IPS-15b (cell line): ENCODE results near the gene ZKSCAN3.
"Not testable (repeated sequence)": the region's sequence is repeated elsewhere in the genome, so short reads cannot be mapped to it uniquely, and the experiment has no call there.

Experiments used
- H3K27me3 ChIP-seq: one replicate; pipeline ENCODE4 v1.6.1; 2013; ENCODE audit warnings: low read length; ENCODE audit not compliant: control insufficient read depth, insufficient read depth
- H3K36me3 ChIP-seq: one replicate; pipeline ENCODE4 v1.6.1; 2013; ENCODE audit warnings: low read length; ENCODE audit not compliant: control insufficient read depth, insufficient read depth
- H3K4me1 ChIP-seq: one replicate; pipeline ENCODE4 v1.6.1; 2013; ENCODE audit warnings: mild to moderate bottlenecking, low read length; ENCODE audit not compliant: control insufficient read depth, insufficient read depth
- H3K4me3 ChIP-seq: one replicate; pipeline ENCODE4 v1.5.1; 2013; ENCODE audit warnings: low read depth, low read length
- H3K9ac ChIP-seq: one replicate; pipeline ENCODE4 v1.6.1; 2013; ENCODE audit warnings: low read depth, mild to moderate bottlenecking, low read length
- H3K9me3 ChIP-seq: one replicate; pipeline ENCODE4 v1.6.1; 2013; ENCODE audit warnings: mild to moderate bottlenecking, low read length; ENCODE audit not compliant: control insufficient read depth, insufficient read depth

Gene ZKSCAN3

GRCh38 chr6:28384143-28384533 lies 34.4 kb downstream of the ZKSCAN3 start:
- Histone ChIP-seq H3K27me3 (no peaks in the 10 kb centered on the region), H3K4me3 (peak overlapping the region; percentile 34), H3K36me3 (no peaks in the 10 kb centered on the region), H3K9ac (no peak overlapping the region), H3K4me1 (peaks cover 4% of the 10 kb centered on the region), H3K9me3 (no peaks in the 10 kb centered on the region)

- Histone ChIP-seq H3K27me3 (no peaks in the 10 kb centered on the region), H3K4me1 (no peaks in the 10 kb centered on the region), H3K9ac (no peak overlapping the region), H3K4me3 (no peak overlapping the region), H3K9me3 (no peaks in the 10 kb centered on the region), H3K36me3 (no peaks in the 10 kb centered on the region)
Observed at GRCh38 chr6:28390688-28391087, 40.9 kb downstream of the ZKSCAN3 start.

- Histone ChIP-seq H3K36me3 (no peaks in the 10 kb centered on the region), H3K27me3 (no peaks in the 10 kb centered on the region), H3K9ac (no peak overlapping the region), H3K4me3 (no peak overlapping the region), H3K9me3 (no peaks in the 10 kb centered on the region), H3K4me1 (no peaks in the 10 kb centered on the region)
Observed at GRCh38 chr6:28393912-28394662, 44.3 kb downstream of the ZKSCAN3 start.

GRCh38 chr6:28395918-28396317 lies 46.2 kb downstream of the ZKSCAN3 start:
- no peaks in the 10 kb centered on the region for H3K36me3 ChIP-seq
- H3K4me3 ChIP-seq: no peak overlapping the region
- H3K4me1 ChIP-seq: peaks cover 2% of the 10 kb centered on the region
- H3K9ac ChIP-seq: no peak overlapping the region
- H3K9me3 ChIP-seq: no peaks in the 10 kb centered on the region
- H3K27me3 ChIP-seq: peaks cover 8% of the 10 kb centered on the region

GRCh38 chr6:28399350-28400121 lies 49.8 kb downstream of the ZKSCAN3 start, which contains the start of gene ZSCAN12:
Gene ZSCAN12, minus strand, starts transcription at chr6:28399747. Its CDS starts 1,342 bp downstream, at chr6:28398405.
- H3K4me1 ChIP-seq: peaks cover 2% of the 10 kb centered on the region
- peak within 1 kb of the TSS; percentile 84 for H3K9ac ChIP-seq
- peak within 1 kb of the TSS; percentile 92 for H3K4me3 ChIP-seq
- no peaks in the 10 kb centered on the region for H3K36me3 ChIP-seq
- H3K9me3 ChIP-seq: no peaks in the 10 kb centered on the region
- peaks cover 32% of the 10 kb centered on the region for H3K27me3 ChIP-seq

GRCh38 chr6:28400122-28400451 lies 50.3 kb downstream of the ZKSCAN3 start:
- peaks cover 2% of the 10 kb centered on the region for H3K4me1 ChIP-seq
- H3K4me3 ChIP-seq: peak overlapping the region; percentile 92
- H3K9ac ChIP-seq: peak overlapping the region; percentile 79

GRCh38 chr6:28401172-28401571 lies 51.4 kb downstream of the ZKSCAN3 start:
- Histone ChIP-seq H3K9me3 (no peaks in the 10 kb centered on the region), H3K27me3 (peaks cover 32% of the 10 kb centered on the region), H3K4me3 (no peak overlapping the region), H3K9ac (no peak overlapping the region), H3K36me3 (no peaks in the 10 kb centered on the region), H3K4me1 (peaks cover 2% of the 10 kb centered on the region)

More at GRCh38 chr6:28400122-28400451, 50.3 kb downstream of the ZKSCAN3 start:
- no peaks in the 10 kb centered on the region for H3K36me3 ChIP-seq
- peaks cover 32% of the 10 kb centered on the region for H3K27me3 ChIP-seq
- no peaks in the 10 kb centered on the region for H3K9me3 ChIP-seq

GRCh38 chr6:28402197-28402596 lies 52.5 kb downstream of the ZKSCAN3 start:
- no peak overlapping the region for H3K4me3 ChIP-seq
- no peaks in the 10 kb centered on the region for H3K9me3 ChIP-seq
- no peaks in the 10 kb centered on the region for H3K36me3 ChIP-seq
- peaks cover 2% of the 10 kb centered on the region for H3K4me1 ChIP-seq
- H3K27me3 ChIP-seq: peaks cover 32% of the 10 kb centered on the region
- H3K9ac ChIP-seq: no peak overlapping the region

GRCh38 chr6:28403923-28404322 lies 54.2 kb downstream of the ZKSCAN3 start:
- not testable (repeated sequence) for H3K4me3 ChIP-seq, H3K9me3 ChIP-seq, H3K4me1 ChIP-seq, H3K9ac ChIP-seq, H3K36me3 ChIP-seq
- H3K27me3 ChIP-seq: peaks cover 32% of the 10 kb centered on the region

GRCh38 chr6:28407401-28407800 lies 57.7 kb downstream of the ZKSCAN3 start:
- Histone ChIP-seq H3K4me1 (no peaks in the 10 kb centered on the region), H3K4me3 (no peak overlapping the region), H3K36me3 (no peaks in the 10 kb centered on the region), H3K27me3 (peaks cover 10% of the 10 kb centered on the region), H3K9me3 (no peaks in the 10 kb centered on the region), H3K9ac (no peak overlapping the region)

GRCh38 chr6:28408076-28408802 lies 58.5 kb downstream of the ZKSCAN3 start:
- H3K4me1 ChIP-seq: no peaks in the 10 kb centered on the region
- no peak overlapping the region for H3K4me3 ChIP-seq
- no peak overlapping the region for H3K9ac ChIP-seq
- H3K27me3 ChIP-seq: peaks cover 2% of the 10 kb centered on the region
- H3K36me3 ChIP-seq: no peaks in the 10 kb centered on the region
- H3K9me3 ChIP-seq: no peaks in the 10 kb centered on the region
